Mucosa of stomach (tissue), 1 donor: ENCODE results near the gene NSUN2.

Experiments
- H3K27me3 ChIP-seq: one replicate; pipeline ENCODE4 v1.7.0; 2013; ENCODE audit warnings: mild to moderate bottlenecking, low read length; ENCODE audit not compliant: control insufficient read depth, insufficient read depth
- H3K36me3 ChIP-seq: one replicate; pipeline ENCODE4 v1.7.0; 2013; ENCODE audit warnings: low read length; ENCODE audit not compliant: control insufficient read depth, insufficient read depth
- H3K4me1 ChIP-seq: one replicate; pipeline ENCODE4 v1.7.0; 2013; ENCODE audit warnings: mild to moderate bottlenecking, low read length; ENCODE audit not compliant: control insufficient read depth, insufficient read depth
- H3K4me3 ChIP-seq: one replicate; pipeline ENCODE4 v1.7.0; 2013; ENCODE audit warnings: low read length
- H3K9ac ChIP-seq: one replicate; pipeline ENCODE4 v1.7.0; 2013; ENCODE audit warnings: mild to moderate bottlenecking, low read length, moderate library complexity
- H3K9me3 ChIP-seq: one replicate; pipeline ENCODE4 v1.7.0; 2013; ENCODE audit warnings: mild to moderate bottlenecking, low read length, moderate library complexity; ENCODE audit not compliant: control insufficient read depth
- donor health status: Pancreatic carcinoma.

NSUN2 gene

GRCh38 chr5:6616632-6617031 lies 16.2 kb downstream of the NSUN2 start:
- Histone ChIP-seq H3K4me3 (no peak overlapping the region), H3K9ac (no peak overlapping the region), H3K36me3 (peaks cover 14% of the 10 kb centered on the region), H3K4me1 (no peaks in the 10 kb centered on the region), H3K9me3 (no peaks in the 10 kb centered on the region), H3K27me3 (no peaks in the 10 kb centered on the region)

- Histone ChIP-seq H3K27me3 (no peaks in the 10 kb centered on the region), H3K9me3 (no peaks in the 10 kb centered on the region), H3K9ac (no peak overlapping the region), H3K36me3 (peaks cover 13% of the 10 kb centered on the region), H3K4me3 (no peak overlapping the region), H3K4me1 (no peaks in the 10 kb centered on the region)
These were observed 17.6 kb downstream of the NSUN2 start for GRCh38 chr5:6615034-6615815.

- Histone ChIP-seq H3K4me3 (no peak overlapping the region), H3K4me1 (no peaks in the 10 kb centered on the region), H3K27me3 (no peaks in the 10 kb centered on the region), H3K9me3 (no peaks in the 10 kb centered on the region), H3K9ac (no peak overlapping the region), H3K36me3 (peaks cover 6% of the 10 kb centered on the region)
These were observed 21.2 kb downstream of the NSUN2 start for GRCh38 chr5:6611334-6612256.

- no peaks in the 10 kb centered on the region for H3K9me3 ChIP-seq
- no peak overlapping the region for H3K4me3 ChIP-seq
- no peaks in the 10 kb centered on the region for H3K27me3 ChIP-seq
- H3K36me3 ChIP-seq: peaks cover 6% of the 10 kb centered on the region
- H3K9ac ChIP-seq: no peak overlapping the region
- no peaks in the 10 kb centered on the region for H3K4me1 ChIP-seq
These were observed 24.8 kb downstream of the NSUN2 start for GRCh38 chr5:6608016-6608415.

GRCh38 chr5:6607559-6607936 lies 25.3 kb downstream of the NSUN2 start:
- H3K9ac ChIP-seq: no peak overlapping the region
- H3K27me3 ChIP-seq: no peaks in the 10 kb centered on the region
- peaks cover 7% of the 10 kb centered on the region for H3K36me3 ChIP-seq
- H3K9me3 ChIP-seq: no peaks in the 10 kb centered on the region
- no peak overlapping the region for H3K4me3 ChIP-seq
- H3K4me1 ChIP-seq: no peaks in the 10 kb centered on the region

GRCh38 chr5:6606884-6607558 lies 25.8 kb downstream of the NSUN2 start:
- no peaks in the 10 kb centered on the region for H3K27me3 ChIP-seq
- no peak overlapping the region for H3K4me3 ChIP-seq
- peaks cover 11% of the 10 kb centered on the region for H3K36me3 ChIP-seq
- H3K4me1 ChIP-seq: no peaks in the 10 kb centered on the region
- H3K9me3 ChIP-seq: no peaks in the 10 kb centered on the region
- H3K9ac ChIP-seq: no peak overlapping the region

GRCh38 chr5:6604946-6605345 lies 27.9 kb downstream of the NSUN2 start:
- no peak overlapping the region for H3K9ac ChIP-seq
- no peaks in the 10 kb centered on the region for H3K4me1 ChIP-seq
- no peaks in the 10 kb centered on the region for H3K27me3 ChIP-seq
- no peak overlapping the region for H3K4me3 ChIP-seq
- H3K36me3 ChIP-seq: peaks cover 16% of the 10 kb centered on the region
- H3K9me3 ChIP-seq: no peaks in the 10 kb centered on the region

GRCh38 chr5:6604341-6604740 lies 28.5 kb downstream of the NSUN2 start:
- H3K27me3 ChIP-seq: no peaks in the 10 kb centered on the region
- H3K4me1 ChIP-seq: no peaks in the 10 kb centered on the region
- H3K9ac ChIP-seq: no peak overlapping the region
- H3K4me3 ChIP-seq: no peak overlapping the region
- no peaks in the 10 kb centered on the region for H3K9me3 ChIP-seq
- peaks cover 12% of the 10 kb centered on the region for H3K36me3 ChIP-seq

- H3K4me3 ChIP-seq: no peak overlapping the region
- H3K9ac ChIP-seq: no peak overlapping the region
- no peaks in the 10 kb centered on the region for H3K4me1 ChIP-seq
- no peaks in the 10 kb centered on the region for H3K9me3 ChIP-seq
- H3K27me3 ChIP-seq: no peaks in the 10 kb centered on the region
- peaks cover 10% of the 10 kb centered on the region for H3K36me3 ChIP-seq
These were observed 29.2 kb downstream of the NSUN2 start for GRCh38 chr5:6603643-6604042.

- Histone ChIP-seq H3K9ac (no peak overlapping the region), H3K27me3 (no peaks in the 10 kb centered on the region), H3K36me3 (peaks cover 10% of the 10 kb centered on the region), H3K4me3 (no peak overlapping the region), H3K4me1 (no peaks in the 10 kb centered on the region), H3K9me3 (no peaks in the 10 kb centered on the region)
These were observed 30.4 kb downstream of the NSUN2 start for GRCh38 chr5:6602441-6602840.

GRCh38 chr5:6601816-6602215 lies 31.0 kb downstream of the NSUN2 start:
- no peak overlapping the region for H3K4me3 ChIP-seq
- H3K4me1 ChIP-seq: no peaks in the 10 kb centered on the region
- no peak overlapping the region for H3K9ac ChIP-seq
- no peaks in the 10 kb centered on the region for H3K9me3 ChIP-seq
- H3K36me3 ChIP-seq: peaks cover 10% of the 10 kb centered on the region
- no peaks in the 10 kb centered on the region for H3K27me3 ChIP-seq

- Histone ChIP-seq H3K36me3 (peaks cover 10% of the 10 kb centered on the region), H3K4me3 (no peak overlapping the region), H3K9me3 (no peaks in the 10 kb centered on the region), H3K4me1 (no peaks in the 10 kb centered on the region), H3K27me3 (no peaks in the 10 kb centered on the region), H3K9ac (no peak overlapping the region)
These were observed 31.6 kb downstream of the NSUN2 start for GRCh38 chr5:6601271-6601670.
